ENCODE results near the gene CACNG4. TPM values are rescaled to one million over a fixed set of nuclear protein-coding genes. Genes with fewer than 3 reads are reported as not detected.

Gene CACNG4
- total RNA-seq, 2 donors from 2014 or later: 0.37 TPM; not detected in 1

- no peak for ATAC-seq
- no peak for DNase-seq
- intact Hi-C loops (cut with DNase I): no loop called here
Measured at GRCh38 chr17:66996926-66997325, 32.4 kb downstream of the CACNG4 start.

GRCh38 chr17:67003231-67003630 lies 38.7 kb downstream of the CACNG4 start:
- DNase-seq (no peak), ATAC-seq (no peak)
- intact Hi-C loops (cut with DNase I): no loop called here

- ATAC-seq (no peak), DNase-seq (no peak)
- intact Hi-C loops (cut with DNase I): no loop called here
Measured at GRCh38 chr17:67004181-67004580, 39.7 kb downstream of the CACNG4 start.

- intact Hi-C loops (cut with DNase I): no loop called here
- DNase-seq (no peak), ATAC-seq (no peak)
Measured at GRCh38 chr17:67007266-67007665, 42.8 kb downstream of the CACNG4 start.

GRCh38 chr17:67008101-67008500 lies 43.6 kb downstream of the CACNG4 start:
- intact Hi-C loops (cut with DNase I): no loop called here
- ATAC-seq: no peak
- no peak for DNase-seq

- intact Hi-C loops (cut with DNase I): no loop called here
- ATAC-seq: no peak
- DNase-seq: no peak
Measured at GRCh38 chr17:67011527-67012175, 47.1 kb downstream of the CACNG4 start.

GRCh38 chr17:67013891-67014290 lies 49.4 kb downstream of the CACNG4 start:
- ATAC-seq: no peak
- intact Hi-C loops (cut with DNase I): no loop called here
- no peak for DNase-seq

GRCh38 chr17:67015001-67015400 lies 50.5 kb downstream of the CACNG4 start:
- DNase-seq (no peak), ATAC-seq (no peak)
- intact Hi-C loops (cut with DNase I): no loop called here

- intact Hi-C loops (cut with DNase I): no loop called here
- DNase-seq (no peak), ATAC-seq (no peak)
Measured at GRCh38 chr17:67016039-67016762, 51.7 kb downstream of the CACNG4 start.

- no peak for DNase-seq
- intact Hi-C loops (cut with DNase I): no loop called here
- ATAC-seq: no peak
Measured at GRCh38 chr17:67017910-67018309, 53.4 kb downstream of the CACNG4 start.

- ATAC-seq: no peak
- DNase-seq: no peak
- intact Hi-C loops (cut with DNase I): no loop called here
Measured at GRCh38 chr17:67018471-67019434, 54.2 kb downstream of the CACNG4 start.

GRCh38 chr17:67019809-67020208 lies 55.3 kb downstream of the CACNG4 start:
- ATAC-seq: no peak
- no peak for DNase-seq
- intact Hi-C loops (cut with DNase I): no loop called here

GRCh38 chr17:67020293-67020766 lies 55.8 kb downstream of the CACNG4 start:
- ATAC-seq (no peak), DNase-seq (no peak)
- intact Hi-C loops (cut with DNase I): no loop called here

- intact Hi-C loops (cut with DNase I): no loop called here
- DNase-seq: no peak
- no peak for ATAC-seq
Measured at GRCh38 chr17:67021196-67021595, 56.7 kb downstream of the CACNG4 start.

- intact Hi-C loops (cut with DNase I): no loop called here
- ATAC-seq: no peak
- no peak for DNase-seq
Measured at GRCh38 chr17:67021743-67022450, 57.4 kb downstream of the CACNG4 start.

- intact Hi-C loops (cut with DNase I): no loop called here
- no peak for DNase-seq
- no peak for ATAC-seq
Measured at GRCh38 chr17:67022451-67022810, 57.9 kb downstream of the CACNG4 start.

GRCh38 chr17:67024736-67025135 lies 60.2 kb downstream of the CACNG4 start:
- no peak for ATAC-seq
- intact Hi-C loops (cut with DNase I): no loop called here
- no peak for DNase-seq

- DNase-seq (no peak), ATAC-seq (no peak)
- intact Hi-C loops (cut with DNase I): no loop called here
Measured at GRCh38 chr17:67025216-67025792, 60.8 kb downstream of the CACNG4 start.

GRCh38 chr17:67026341-67026740 lies 61.8 kb downstream of the CACNG4 start:
- ATAC-seq: no peak
- no peak for DNase-seq
- intact Hi-C loops (cut with DNase I): no loop called here

Measured in left cardiac atrium (tissue), 4 donors.